SU-DHL-6 (cell line): ENCODE data around the gene ZBTB44.
"Not testable (repeated sequence)": the region's sequence is repeated elsewhere in the genome, so short reads cannot be mapped to it uniquely, and the experiment has no call there.

Source experiments
- H2AFZ ChIP-seq: fragments of 200-600 bp; sonication (generic); 2 replicates; pipeline ENCODE4 v1.6.1; 2014; ENCODE audit warnings: low read depth, mild to moderate bottlenecking, moderate library complexity, mixed read lengths, antibody characterized with exemption, low read length; ENCODE audit not compliant: severe bottlenecking
- H3F3A ChIP-seq: fragments of 200-600 bp; shearing (Covaris generic); 2 replicates; pipeline ENCODE4 v1.6.0; 2016; ENCODE audit warnings: antibody characterized with exemption, mild to moderate bottlenecking; ENCODE audit not compliant: insufficient read depth
- H3K27ac ChIP-seq: fragments of 200-600 bp; sonication (generic); 2 replicates; pipeline ENCODE4 v1.5.1; 2016; ENCODE audit warnings: low read depth, mild to moderate bottlenecking, low read length, moderate library complexity, mixed read lengths
- H3K27me3 ChIP-seq: fragments of 200-600 bp; sonication (generic), shearing (Covaris generic); 2 replicates; pipeline ENCODE4 v1.6.0; 2014; ENCODE audit warnings: mild to moderate bottlenecking, low read length
- H3K36me3 ChIP-seq: fragments of 200-600 bp; sonication (generic); 2 replicates; pipeline ENCODE4 v1.6.1; 2014; ENCODE audit warnings: mild to moderate bottlenecking, low read length, mixed read lengths
- H3K4me2 ChIP-seq: fragments of 300-600, 200-600 bp; shearing (Covaris generic), sonication (generic); 2 replicates; pipeline ENCODE4 v1.6.0; 2014; ENCODE audit warnings: low read length, low read depth, mild to moderate bottlenecking; ENCODE audit not compliant: poor library complexity, severe bottlenecking
- H3K4me3 ChIP-seq: fragments of 200-600 bp; sonication (generic); 2 replicates; pipeline ENCODE4 v1.5.1; 2014; ENCODE audit warnings: antibody characterized with exemption, low read length, mild to moderate bottlenecking, mixed read lengths; ENCODE audit not compliant: insufficient read depth, poor library complexity, severe bottlenecking
- H3K79me2 ChIP-seq: fragments of 200-600 bp; sonication (generic); 2 replicates; pipeline ENCODE4 v1.6.1; 2014; ENCODE audit warnings: mild to moderate bottlenecking, low read length, moderate library complexity; ENCODE audit not compliant: insufficient read depth
- H3K9ac ChIP-seq: fragments of 200-600 bp; sonication (generic); 2 replicates; pipeline ENCODE4 v1.7.0; 2014; ENCODE audit warnings: mild to moderate bottlenecking, low read length
- H3K9me2 ChIP-seq: fragments of 200-600 bp; sonication (generic); replicated peaks from 2 replicates; pipeline ENCODE4 v1.6.1; 2014; ENCODE audit warnings: low read length; ENCODE audit not compliant: insufficient read depth
- H3K9me3 ChIP-seq: fragments of 200-600 bp; sonication (generic); 2 replicates; pipeline ENCODE4 v1.6.1; 2014; ENCODE audit warnings: low read length, mixed read lengths; ENCODE audit not compliant: insufficient read depth
- H4K20me1 ChIP-seq: fragments of 200-600 bp; sonication (generic); 2 replicates; pipeline ENCODE4 v1.6.1; 2014; ENCODE audit warnings: low read depth, mild to moderate bottlenecking, antibody characterized with exemption, low read length, moderate library complexity, mixed read lengths
- CTCF ChIP-seq: fragments of 200-600 bp; sonication (generic); IDR thresholded peaks from one replicate; pipeline ENCODE4 v1.5.1; 2017; ENCODE audit warnings: antibody characterized with exemption, mild to moderate bottlenecking, low read length, moderate library complexity; ENCODE audit not compliant: insufficient read depth, poor library complexity, severe bottlenecking
- EZH2phosphoT487 ChIP-seq: fragments of 200-600 bp; sonication (generic), shearing (Covaris generic); conservative IDR thresholded peaks from 2 replicates; pipeline ENCODE4 v1.6.1; 2018; ENCODE audit warnings: mild to moderate bottlenecking, antibody characterized with exemption, low read length, moderate library complexity, mixed read lengths

Gene ZBTB44

GRCh38 chr11:130282111-130282510 lies 32.6 kb downstream of the ZBTB44 start:
- H3K79me2 ChIP-seq: no peaks in the 10 kb centered on the region; the same call in 1 of the 2 replicates
- no peak for TF ChIP-seq EZH2phosphoT487
- no peak for TF ChIP-seq CTCF

GRCh38 chr11:130281341-130281740 lies 33.4 kb downstream of the ZBTB44 start:
- not testable (repeated sequence) for H3K27ac ChIP-seq, H3K9me2 ChIP-seq, H2AFZ ChIP-seq, H3K27me3 ChIP-seq, H3K79me2 ChIP-seq, H3K9me3 ChIP-seq, H3K36me3 ChIP-seq, H3K4me2 ChIP-seq, H3K4me3 ChIP-seq, H3K9ac ChIP-seq, H4K20me1 ChIP-seq, H3F3A ChIP-seq

More at GRCh38 chr11:130282111-130282510, 32.6 kb downstream of the ZBTB44 start:
- H3K36me3 ChIP-seq: no peaks in the 10 kb centered on the region
- no peak overlapping the region for H3K4me2 ChIP-seq
- no peak overlapping the region for H3K9ac ChIP-seq
- H3K9me2 ChIP-seq: no peaks in the 10 kb centered on the region
- no peaks in the 10 kb centered on the region for H3K27me3 ChIP-seq
- no peak overlapping the region for H2AFZ ChIP-seq
- H3K4me3 ChIP-seq: no peak overlapping the region
- no peaks in the 10 kb centered on the region for H3F3A ChIP-seq
- no peak overlapping the region for H3K27ac ChIP-seq
- H3K9me3 ChIP-seq: no peaks in the 10 kb centered on the region
- no peaks in the 10 kb centered on the region for H4K20me1 ChIP-seq

GRCh38 chr11:130279989-130280388 lies 34.7 kb downstream of the ZBTB44 start:
- H3F3A ChIP-seq: no peaks in the 10 kb centered on the region
- no peaks in the 10 kb centered on the region for H3K9me3 ChIP-seq
- no peaks in the 10 kb centered on the region for H3K9me2 ChIP-seq
- H2AFZ ChIP-seq: no peak overlapping the region
- no peak overlapping the region for H3K4me2 ChIP-seq
- no peaks in the 10 kb centered on the region for H3K36me3 ChIP-seq
- H3K79me2 ChIP-seq: no peaks in the 10 kb centered on the region
- H3K9ac ChIP-seq: no peak overlapping the region
- no peaks in the 10 kb centered on the region for H3K27me3 ChIP-seq
- H3K4me3 ChIP-seq: no peak overlapping the region
- no peak for TF ChIP-seq CTCF
- TF ChIP-seq EZH2phosphoT487: no peak
- no peaks in the 10 kb centered on the region for H4K20me1 ChIP-seq
- no peak overlapping the region for H3K27ac ChIP-seq

- Histone ChIP-seq H2AFZ (no peak overlapping the region), H3F3A (no peaks in the 10 kb centered on the region), H3K27ac (no peak overlapping the region), H3K9ac (no peak overlapping the region), H3K4me3 (no peak overlapping the region), H3K36me3 (no peaks in the 10 kb centered on the region), H3K4me2 (no peak overlapping the region), H3K9me3 (no peaks in the 10 kb centered on the region), H3K79me2 (no peaks in the 10 kb centered on the region), H3K9me2 (no peaks in the 10 kb centered on the region), H3K27me3 (no peaks in the 10 kb centered on the region), H4K20me1 (no peaks in the 10 kb centered on the region)
- no peak for TF ChIP-seq CTCF
- TF ChIP-seq EZH2phosphoT487: no peak
Observed at GRCh38 chr11:130278745-130279144, 36.0 kb downstream of the ZBTB44 start.
